Endothelial cell of umbilical vein (primary cell): ENCODE data around the gene USP48. TPM values are rescaled to one million over a fixed set of nuclear protein-coding genes. Genes with fewer than 3 reads are reported as not detected.

Experiments
- BruUV-seq: library from RNA; stranded (reverse); fragments of 400-500 nt; replicated peaks from 2 replicates; lab custom pipeline; 2021; lab: Mats Ljungman, UMichigan
- CTCF ChIA-PET: fragments of 300-600, 350-600 bp; sonication (Branson Sonifier 250); formaldehyde crosslinking; loops from one replicate; lab custom pipeline; 2021; ENCODE audit warnings: antibody characterized with exemption, inconsistent platforms; lab: Charles Lee
- POLR2A ChIA-PET: fragments of 300-600, 350-600 bp; sonication (Branson Sonifier 250); formaldehyde crosslinking; loops from one replicate; lab custom pipeline; 2021; ENCODE audit warnings: antibody characterized with exemption, inconsistent platforms; lab: Charles Lee
- DNase-seq: peaks from one replicate; pipeline ENCODE4 v3.0.0-alpha.2; 2011; ENCODE audit warnings: low read depth, low spot score
- FAIRE-seq: peaks from 2 replicates; lab custom pipeline; 2011; peaks lifted over from hg19 to GRCh38; lab: Jason Lieb, UNC
- H2AFZ ChIP-seq: 2 replicates; pipeline ENCODE4 v1.6.0; 2012; ENCODE audit warnings: low read depth, low read length, control low read depth, inconsistent platforms
- H3K27ac ChIP-seq: 2 replicates; pipeline ENCODE4 v1.5.1; 2011; ENCODE audit warnings: low read depth, mild to moderate bottlenecking, control low read depth, low read length, moderate library complexity; ENCODE audit not compliant: insufficient read depth
- H3K27me3 ChIP-seq, 2 experiments: 2 replicates each; pipeline versions ENCODE4 v1.6.0 to v1.6.1; 2011; ENCODE audit warnings: low read length in 2 of 2, mixed read lengths in 1 of 2; ENCODE audit not compliant: control insufficient read depth in 2 of 2, insufficient read depth in 2 of 2
- H3K36me3 ChIP-seq, 2 experiments: 2 replicates in 1 of 2; 3 replicates in 1 of 2; pipeline ENCODE4 v1.5.1; 2011; ENCODE audit warnings: low read length in 2 of 2, mild to moderate bottlenecking in 1 of 2, moderate library complexity in 1 of 2; ENCODE audit not compliant: control insufficient read depth in 2 of 2, insufficient read depth in 2 of 2; ENCODE audit errors: extremely low read depth in 1 of 2
- H3K4me1 ChIP-seq: 3 replicates; pipeline ENCODE4 v1.5.1; 2011; ENCODE audit warnings: mild to moderate bottlenecking, low read length; ENCODE audit not compliant: control insufficient read depth, insufficient read depth; ENCODE audit errors: extremely low read depth
- H3K4me2 ChIP-seq: 2 replicates; pipeline ENCODE4 v1.6.1; 2011; ENCODE audit warnings: low read length, control low read depth, mixed read lengths; ENCODE audit not compliant: insufficient read depth
- H3K4me3 ChIP-seq, 3 experiments: fragments of 200-600 bp in 1 of 3; sonication (generic), shearing (Covaris generic) in 1 of 3; replicated peaks in 1 of 3; 2 replicates each; pipeline ENCODE4 v1.5.1; 2011 to 2016; ENCODE audit warnings: control low read depth in 3 of 3, low read length in 3 of 3, mild to moderate bottlenecking in 2 of 3, inconsistent platforms in 1 of 3, low read depth in 1 of 3, moderate library complexity in 1 of 3; ENCODE audit not compliant: insufficient read depth in 1 of 3
- H3K79me2 ChIP-seq: 2 replicates; pipeline ENCODE4 v1.6.0; 2012; ENCODE audit warnings: low read length, inconsistent platforms; ENCODE audit not compliant: control insufficient read depth, insufficient read depth
- H3K9ac ChIP-seq: replicated peaks from 2 replicates; pipeline ENCODE3; 2011; ENCODE audit warnings: low read length, control low read depth; ENCODE audit not compliant: insufficient read depth; ENCODE audit errors: extremely low read depth
- H3K9me1 ChIP-seq: replicated peaks from 3 replicates; pipeline ENCODE4 v1.6.0; 2011; ENCODE audit warnings: mild to moderate bottlenecking, low read length; ENCODE audit not compliant: control insufficient read depth, insufficient read depth; ENCODE audit errors: extremely low read depth
- H3K9me3 ChIP-seq: replicated peaks from 2 replicates; pipeline ENCODE4 v1.5.1; 2012; ENCODE audit warnings: low read length, inconsistent platforms; ENCODE audit not compliant: control insufficient read depth, insufficient read depth
- H4K20me1 ChIP-seq: replicated peaks from 2 replicates; pipeline ENCODE3; 2011; ENCODE audit warnings: mild to moderate bottlenecking, low read length; ENCODE audit not compliant: control insufficient read depth, insufficient read depth; ENCODE audit errors: extremely low read depth
- CTCF ChIP-seq, 2 donors: IDR thresholded peaks; 1 replicate in 1 of 2; 2 replicates in 1 of 2; pipeline ENCODE4 v1.5.1; 2011; ENCODE audit warnings: low read length in 2 of 2, mild to moderate bottlenecking in 2 of 2, moderate library complexity in 2 of 2, control low read depth in 1 of 2, inconsistent platforms in 1 of 2, low read depth in 1 of 2; ENCODE audit not compliant: insufficient read depth in 1 of 2; ENCODE audit errors: extremely low read depth in 1 of 2
- EZH2 ChIP-seq: IDR thresholded peaks from 2 replicates; pipeline ENCODE4 v1.6.1; 2012; ENCODE audit warnings: borderline replicate concordance, low read depth, mild to moderate bottlenecking, moderate library complexity, low read length, inconsistent platforms; ENCODE audit not compliant: severe bottlenecking
- FOS ChIP-seq: IDR thresholded peaks from 2 replicates; pipeline ENCODE4 v1.6.1; 2011; ENCODE audit warnings: mild to moderate bottlenecking, low read length, moderate library complexity, borderline replicate concordance; ENCODE audit not compliant: insufficient read depth
- GATA2 ChIP-seq: IDR thresholded peaks from 2 replicates; pipeline ENCODE4 v1.7.0; 2011; ENCODE audit warnings: low read depth, mild to moderate bottlenecking, moderate library complexity, mixed read lengths, low read length; ENCODE audit not compliant: insufficient read length, insufficient read depth
- JUN ChIP-seq: IDR thresholded peaks from 2 replicates; pipeline ENCODE4 v1.6.1; 2011; ENCODE audit warnings: borderline replicate concordance, low read depth; ENCODE audit not compliant: insufficient read length, insufficient read depth
- MAX ChIP-seq: IDR thresholded peaks from 2 replicates; pipeline ENCODE4 v1.6.1; 2011; ENCODE audit not compliant: insufficient read depth, insufficient read length
- MYC ChIP-seq: IDR thresholded peaks from one replicate; pipeline ENCODE4 v1.6.1; 2011; ENCODE audit warnings: mild to moderate bottlenecking, low read depth, low read length
- POLR2A ChIP-seq: IDR thresholded peaks from 2 replicates; pipeline ENCODE4 v1.6.1; 2012; ENCODE audit warnings: low read depth, mild to moderate bottlenecking, control low read depth, low read length
- dilution Hi-C: fragments of 300-500 bp; cut with MboI; formaldehyde crosslinking; loops from one replicate; pipeline ENCODE4 v1.15.0; 2019; ENCODE audit warnings: low sequenced_read_pairs; ENCODE audit not compliant: extremely low pct_ligation_motif_present
- intact Hi-C: fragments of 100-400 bp; cut with micrococcal nuclease; formaldehyde crosslinking; loops from one replicate; pipeline ENCODE4 v1.10.0; 2022
- polyA plus RNA-seq, 4 experiments: library from polyadenylated mRNA; depleted of rRNA in 3 of 4; stranded (reverse) in 3 of 4; unstranded in 1 of 4; fragments of >200 nt; gene quantifications; 2 replicates each; pipeline versions ENCODE4 v1.2.1 to v1.2.3, GENCODE V29; 2011 to 2012; ENCODE audit warnings: missing spikeins in 1 of 4
- total RNA-seq: library from RNA; stranded (reverse); gene quantifications from 2 replicates; pipeline ENCODE4 v1.2.3, GENCODE V29; 2021

The USP48 gene
- total and polyA plus RNA-seq, 2 donors (not counting 3 experiments of a cell fraction or from before 2014, with no cell fraction given): 27.2 to 149 TPM

GRCh38 chr1:21705303-21705980 lies 77.5 kb downstream of the USP48 start:
- peaks cover 14% of the 10 kb centered on the region for H3K79me2 ChIP-seq
- no peaks in the 10 kb centered on the region for H3K27me3 ChIP-seq
- H3K4me2 ChIP-seq: no peak overlapping the region
- intact Hi-C loops (loop anchor here (10.0 kb wide), 1 partner anchor 319 kb away; no protein-coding TSS in a partner anchor), dilution Hi-C loops (no loop called here)
- no peak for FAIRE-seq
- no peak overlapping the region for H2AFZ ChIP-seq
- no peaks in the 10 kb centered on the region for H3K9me1 ChIP-seq
- BruUV-seq: no TSS peak
- no peak for DNase-seq
- ChIA-PET CTCF (interaction anchor here (1.4 kb wide), 2 partner anchors 17 to 43 kb away, joined by 3 to 4 read pairs; no protein-coding TSS in a partner anchor), POLR2A (no interaction called here)
- H3K4me1 ChIP-seq: peaks cover 20% of the 10 kb centered on the region
- H3K9me3 ChIP-seq: no peaks in the 10 kb centered on the region
- H3K4me3 ChIP-seq: no peak overlapping the region
- H3K27ac ChIP-seq: no peak overlapping the region
- peaks cover 14 to 38% of the 10 kb centered on the region in 2 experiments for H3K36me3 ChIP-seq
- H3K9ac ChIP-seq: no peak overlapping the region
- no peaks in the 10 kb centered on the region for H4K20me1 ChIP-seq
- no peak for TF ChIP-seq MAX
- no peak for TF ChIP-seq EZH2
- TF ChIP-seq FOS: no peak
- no peak for TF ChIP-seq GATA2
- TF ChIP-seq MYC: no peak
- TF ChIP-seq CTCF (IDR thresholded peaks at IDR 0.05; ENCODE audit: extremely low read depth in 1 of 2, insufficient read depth in 1 of 2, low read depth in 1 of 2, low read length in 2 of 2): no peak
- no peak for TF ChIP-seq POLR2A
- no peak for TF ChIP-seq JUN
